ENCODE data around the gene ETS1. TPM values are rescaled to one million over a fixed set of nuclear protein-coding genes. Genes with fewer than 3 reads are reported as not detected.
A peak's percentile ranks its signal among the peaks of the same experiment; 100 is the strongest.

Gene ETS1
- total RNA-seq, 1 experiment from 2014 or later = 29.9 TPM

- peaks cover 47 to 68% of the 10 kb centered on the region in 2 experiments for H3K4me1 Mint-ChIP-seq
- no peak for DNase-seq
- peaks cover 6% of the 10 kb centered on the region; the same call in 1 of the 2 replicates for H3K79me2 ChIP-seq (ENCODE audit: insufficient read depth, low read length)
- H3K27ac ChIP-seq (ENCODE audit: insufficient read length, low read depth, low read length) = no peak overlapping the region
- H2BK5ac ChIP-seq (ENCODE audit: insufficient read length, low read length) = no peak overlapping the region
- H3K4ac ChIP-seq (ENCODE audit: low read depth, low read length) = no peak overlapping the region
- WGBS (ENCODE audit: extremely low coverage, insufficient read length, low lambda C conversion rate) = no CpG with 5 or more reads among the region's 9 CpGs
- no peak overlapping the region for H2BK12ac ChIP-seq (ENCODE audit: insufficient read length, low read depth, low read length)
- H3K18ac ChIP-seq (ENCODE audit: insufficient read length, low read depth, low read length) = no peak overlapping the region
- H3K23me2 ChIP-seq (ENCODE audit: insufficient read length, low read depth, low read length, poor library complexity, severe bottlenecking) = no peaks in the 10 kb centered on the region
- no peaks in the 10 kb centered on the region for H4K20me1 ChIP-seq (ENCODE audit: control insufficient read depth, insufficient read depth, insufficient read length)
- no peak overlapping the region for H3T11ph ChIP-seq (ENCODE audit: low read length)
- H3K79me1 ChIP-seq (ENCODE audit: insufficient read depth, low read depth, low read length, poor library complexity, severe bottlenecking) = no peaks in the 10 kb centered on the region
- no peaks in the 10 kb centered on the region for H3K27me3 Mint-ChIP-seq (ENCODE audit: low read depth)
- H4K91ac ChIP-seq (ENCODE audit: insufficient read length, low read depth, low read length) = no peak overlapping the region
- H3K23ac ChIP-seq (ENCODE audit: insufficient read length, low read depth, low read length) = peak overlapping the region; percentile 6
- no peak overlapping the region for H2AFZ ChIP-seq (ENCODE audit: low read length)
- peaks cover 0 to 2% of the 10 kb centered on the region in 2 experiments; a peak in 1 of 5 replicates for H3K9me3 Mint-ChIP-seq
- H3K4me3 Mint-ChIP-seq = no peak overlapping the region
- no peak overlapping the region for H3K4me2 ChIP-seq (ENCODE audit: insufficient read depth, insufficient read length, low read length)
- H3K27me3 ChIP-seq (ENCODE audit: insufficient read depth, low read length) = no peaks in the 10 kb centered on the region
- no peak overlapping the region for H3K14ac ChIP-seq (ENCODE audit: insufficient read depth, low read length)
- no peak overlapping the region for H2BK15ac ChIP-seq (ENCODE audit: low read depth, low read length)
- H3K27ac Mint-ChIP-seq = no peak overlapping the region; a peak in 1 of 7 replicates
- H3K56ac ChIP-seq (ENCODE audit: insufficient read length, low read depth, low read length) = no peak overlapping the region
- H2AK5ac ChIP-seq (ENCODE audit: insufficient read length, low read length) = no peak overlapping the region
- no peak overlapping the region for H2BK120ac ChIP-seq (ENCODE audit: low read depth, low read length, poor library complexity, severe bottlenecking)
- H4K5ac ChIP-seq (ENCODE audit: insufficient read length, low read depth, low read length) = no peak overlapping the region
- no peak for TF ChIP-seq CTCF (conservative IDR thresholded peaks at IDR 0.05)
- peaks cover 0 to 6% (median 2%) of the 10 kb centered on the region in 3 experiments; a peak in 3 of 7 replicates for H3K36me3 Mint-ChIP-seq (ENCODE audit: insufficient read depth in 1 of 3, low read depth in 3 of 3)
- no peak overlapping the region for H4K8ac ChIP-seq (replicated peaks; ENCODE audit: insufficient read length, low read depth, low read length)
- no peaks in the 10 kb centered on the region for H3K9me3 ChIP-seq (ENCODE audit: control insufficient read depth, low read depth, low read length)
- peaks cover 24% of the 10 kb centered on the region for H3K4me1 ChIP-seq (ENCODE audit: insufficient read depth, low read length)
- no peak overlapping the region for H3K9ac ChIP-seq (ENCODE audit: extremely low read depth, insufficient read length, low read length)
- H2BK20ac ChIP-seq (ENCODE audit: low read depth, low read length, poor library complexity, severe bottlenecking) = no peak overlapping the region
Measured at GRCh38 chr11:128575174-128575960, 12.0 kb downstream of the ETS1 start.

Data from H9 (cell line).